Liver (tissue), 9 donors: ENCODE measurements around the gene RAPGEF6. TPM values are rescaled to one million over a fixed set of nuclear protein-coding genes. Genes with fewer than 3 reads are reported as not detected.

Experiments used
- DNase-seq: peaks from one replicate; pipeline ENCODE4 v3.0.0-alpha.2; 2017; ENCODE audit warnings: low spot score
- H3K27ac ChIP-seq, 2 donors: one replicate each; pipeline ENCODE4 v1.7.0; 2013; ENCODE audit warnings: inconsistent platforms in 2 of 2, low read length in 2 of 2, control low read depth in 1 of 2, low read depth in 1 of 2, mild to moderate bottlenecking in 1 of 2
- H3K27me3 ChIP-seq, 4 donors: one replicate each; pipeline versions ENCODE4 v1.6.1 to v1.7.0; 2013; ENCODE audit warnings: low read length in 3 of 4, inconsistent platforms in 1 of 4, mild to moderate bottlenecking in 1 of 4, moderate library complexity in 1 of 4; ENCODE audit not compliant: control insufficient read depth in 4 of 4, insufficient read depth in 4 of 4
- H3K36me3 ChIP-seq, 4 donors: one replicate each; pipeline versions ENCODE4 v1.6.1 to v1.7.0; 2013; ENCODE audit warnings: low read length in 3 of 4, mild to moderate bottlenecking in 3 of 4, low read depth in 1 of 4, moderate library complexity in 1 of 4; ENCODE audit not compliant: control insufficient read depth in 4 of 4, insufficient read depth in 3 of 4
- H3K4me1 ChIP-seq, 4 donors: one replicate each; pipeline versions ENCODE4 v1.6.1 to v1.7.0; 2013; ENCODE audit warnings: low read length in 3 of 4, mild to moderate bottlenecking in 3 of 4, moderate library complexity in 1 of 4; ENCODE audit not compliant: control insufficient read depth in 4 of 4, insufficient read depth in 4 of 4
- H3K4me3 ChIP-seq, 3 donors: one replicate each; pipeline versions ENCODE4 v1.6.1 to v1.7.0; 2013; ENCODE audit warnings: low read length in 3 of 3, control low read depth in 1 of 3, low read depth in 1 of 3, mild to moderate bottlenecking in 1 of 3
- H3K9ac ChIP-seq, 2 donors: one replicate each; pipeline ENCODE4 v1.7.0; 2013; ENCODE audit warnings: low read length in 2 of 2, mild to moderate bottlenecking in 2 of 2, moderate library complexity in 2 of 2, control low read depth in 1 of 2, low read depth in 1 of 2
- H3K9me3 ChIP-seq, 4 donors: one replicate each; pipeline versions ENCODE4 v1.6.1 to v1.7.0; 2013; ENCODE audit warnings: low read length in 3 of 4; ENCODE audit not compliant: control insufficient read depth in 4 of 4
- EGR1 ChIP-seq, 2 donors: IDR thresholded peaks; 2 replicates each; pipeline ENCODE4 v1.6.1; 2016 to 2018; ENCODE audit warnings: antibody characterized with exemption in 2 of 2, low read depth in 2 of 2
- FOXA1 ChIP-seq: IDR thresholded peaks from 2 replicates; pipeline ENCODE4 v1.6.1; 2016; ENCODE audit warnings: antibody characterized with exemption
- FOXA2 ChIP-seq: IDR thresholded peaks from 2 replicates; pipeline ENCODE4 v1.6.1; 2016; ENCODE audit warnings: antibody characterized with exemption
- GABPA ChIP-seq, 2 donors: IDR thresholded peaks in 1 of 2; conservative IDR thresholded peaks in 1 of 2; 2 replicates each; pipeline ENCODE4 v1.6.1; 2016; ENCODE audit warnings: antibody characterized with exemption in 2 of 2, mild to moderate bottlenecking in 1 of 2, moderate library complexity in 1 of 2
- HNF4A ChIP-seq, 2 donors: conservative IDR thresholded peaks; 2 replicates each; pipeline ENCODE4 v1.6.1; 2016; ENCODE audit warnings: antibody characterized with exemption in 2 of 2, mild to moderate bottlenecking in 2 of 2
- HNF4G ChIP-seq: IDR thresholded peaks from 2 replicates; pipeline ENCODE4 v1.6.1; 2016; ENCODE audit warnings: antibody characterized with exemption
- JUND ChIP-seq, 2 donors: IDR thresholded peaks; 2 replicates each; pipeline ENCODE4 v1.6.1; 2016; ENCODE audit warnings: antibody characterized with exemption in 2 of 2
- NR2F2 ChIP-seq: IDR thresholded peaks from 2 replicates; pipeline ENCODE4 v1.6.1; 2016; ENCODE audit warnings: antibody characterized with exemption
- RAD21 ChIP-seq, 2 donors: IDR thresholded peaks; 2 replicates each; pipeline ENCODE4 v1.6.1; 2016; ENCODE audit warnings: antibody characterized with exemption in 2 of 2, mild to moderate bottlenecking in 2 of 2
- RXRA ChIP-seq, 2 donors: IDR thresholded peaks; 2 replicates each; pipeline ENCODE4 v1.6.1; 2017 to 2018; ENCODE audit warnings: antibody characterized with exemption in 2 of 2, mild to moderate bottlenecking in 1 of 2
- SP1 ChIP-seq: IDR thresholded peaks from 2 replicates; pipeline ENCODE4 v1.6.1; 2018; ENCODE audit warnings: antibody characterized with exemption, mild to moderate bottlenecking
- TAF1 ChIP-seq: conservative IDR thresholded peaks from 2 replicates; pipeline ENCODE4 v1.6.1; 2016; ENCODE audit warnings: antibody characterized with exemption, mild to moderate bottlenecking
- YY1 ChIP-seq: IDR thresholded peaks from 2 replicates; pipeline ENCODE4 v1.6.1; 2016; ENCODE audit warnings: antibody characterized with exemption, mild to moderate bottlenecking
- WGBS: extraction: QIAGEN DNeasy Blood & Tissue Kit; methylation state at CpG from one replicate; pipeline ENCODE4 v1.1.7; 2013; 5-methylcytosine and 5-hydroxymethylcytosine counted together
- polyA plus RNA-seq, 2 donors: library from polyadenylated mRNA; stranded (reverse) in 1 of 2; unstranded in 1 of 2; fragments of 200-250 nt in 1 of 2; fragments of >200 nt in 1 of 2; fragmentation: Nextera tagmentation in 1 of 2; extraction: Ambion mirVana in 1 of 2; gene quantifications; one replicate each; pipeline versions ENCODE4 v1.2.1 to v1.2.3, GENCODE V29; 2013 to 2015
- total RNA-seq, 2 donors: library from RNA; depleted of rRNA; stranded (reverse); fragments of >200 nt; gene quantifications; one replicate each; pipeline ENCODE4 v1.2.3, GENCODE V29; 2014
- TF ChIP-seq, protein P1 (sequence below): IDR thresholded peaks from 2 replicates; pipeline ENCODE4 v1.6.1; 2016; ENCODE audit warnings: antibody characterized with exemption
- TF ChIP-seq, protein P2 (sequence below): IDR thresholded peaks from 2 replicates; pipeline ENCODE4 v1.6.1; 2016; ENCODE audit warnings: antibody characterized with exemption
- TF ChIP-seq, protein P3 (sequence below): IDR thresholded peaks from 2 replicates; pipeline ENCODE4 v1.6.1; 2016; ENCODE audit warnings: antibody characterized with exemption
- TF ChIP-seq, protein P4 (sequence below): IDR thresholded peaks from 2 replicates; pipeline ENCODE4 v1.6.1; 2016; ENCODE audit warnings: antibody characterized with exemption, mild to moderate bottlenecking
- TF ChIP-seq, protein P5 (sequence below): fragments of 150-350 bp; IDR thresholded peaks from 2 replicates; pipeline ENCODE4 v1.5.1; 2017; ENCODE audit warnings: improper control_type of control experiment, low read depth, low read length; ENCODE audit not compliant: missing input control
- donor health status: healthy.
- donor health status: healthy.
- donor health status: healthy.
- donor health status: healthy.
- donor health status: healthy.

RAPGEF6 gene
- total and polyA plus RNA-seq, 4 donors, result 1.7 to 16.1 (median 8.6) TPM

DNA sequence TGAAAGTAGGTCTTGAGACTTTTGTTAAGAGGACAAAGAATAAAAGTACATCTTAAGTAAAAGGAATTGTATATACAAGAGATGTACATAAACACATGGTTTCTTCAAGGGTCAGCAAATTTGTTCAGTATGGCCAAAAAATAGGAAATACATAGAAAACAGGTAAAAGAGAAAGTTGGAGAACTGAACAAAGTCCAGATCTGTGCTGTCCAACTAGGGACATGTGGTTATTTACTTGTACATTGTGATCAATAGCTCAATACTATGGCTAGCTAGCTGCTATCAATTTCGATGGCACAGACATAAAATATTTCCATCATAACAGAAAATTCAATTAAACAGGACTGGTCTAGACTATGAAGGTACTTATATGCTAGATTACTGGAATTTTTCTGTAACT is 92.3 kb downstream of the RAPGEF6 start:
- 47% methylated on average over 1 of the region's 1 CpG for WGBS
- Histone ChIP-seq H3K9me3 (no peaks in the 10 kb centered on the region), H3K4me1 (peaks cover 3 to 26% (median 14%) of the 10 kb centered on the region in 4 donors), H3K36me3 (no peaks in the 10 kb centered on the region), H3K4me3 (no peak overlapping the region), H3K27me3 (no peaks in the 10 kb centered on the region), H3K9ac (peak overlapping the region in 1 of 2 donors; percentile 14), H3K27ac (peak overlapping the region; percentile 38 to 57)
- no peak for TF ChIP-seq FOXA1
- peak; percentile 53 for TF ChIP-seq FOXA2
- TF ChIP-seq HNF4G, result peak; percentile 74
- TF ChIP-seq HNF4A (conservative IDR thresholded peaks at IDR 0.05), result peak; percentile 82
- peak; percentile 36 for TF ChIP-seq YY1
- TF ChIP-seq, protein P1, sequence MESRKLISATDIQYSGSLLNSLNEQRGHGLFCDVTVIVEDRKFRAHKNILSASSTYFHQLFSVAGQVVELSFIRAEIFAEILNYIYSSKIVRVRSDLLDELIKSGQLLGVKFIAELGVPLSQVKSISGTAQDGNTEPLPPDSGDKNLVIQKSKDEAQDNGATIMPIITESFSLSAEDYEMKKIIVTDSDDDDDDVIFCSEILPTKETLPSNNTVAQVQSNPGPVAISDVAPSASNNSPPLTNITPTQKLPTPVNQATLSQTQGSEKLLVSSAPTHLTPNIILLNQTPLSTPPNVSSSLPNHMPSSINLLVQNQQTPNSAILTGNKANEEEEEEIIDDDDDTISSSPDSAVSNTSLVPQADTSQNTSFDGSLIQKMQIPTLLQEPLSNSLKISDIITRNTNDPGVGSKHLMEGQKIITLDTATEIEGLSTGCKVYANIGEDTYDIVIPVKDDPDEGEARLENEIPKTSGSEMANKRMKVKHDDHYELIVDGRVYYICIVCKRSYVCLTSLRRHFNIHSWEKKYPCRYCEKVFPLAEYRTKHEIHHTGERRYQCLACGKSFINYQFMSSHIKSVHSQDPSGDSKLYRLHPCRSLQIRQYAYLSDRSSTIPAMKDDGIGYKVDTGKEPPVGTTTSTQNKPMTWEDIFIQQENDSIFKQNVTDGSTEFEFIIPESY, result no peak
- TF ChIP-seq, protein P2, sequence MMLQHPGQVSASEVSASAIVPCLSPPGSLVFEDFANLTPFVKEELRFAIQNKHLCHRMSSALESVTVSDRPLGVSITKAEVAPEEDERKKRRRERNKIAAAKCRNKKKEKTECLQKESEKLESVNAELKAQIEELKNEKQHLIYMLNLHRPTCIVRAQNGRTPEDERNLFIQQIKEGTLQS, result no peak
- peak; percentile 70 for TF ChIP-seq SP1
- TF ChIP-seq NR2F2, result no peak
- TF ChIP-seq EGR1 (IDR thresholded peaks at IDR 0.05; ENCODE audit: low read depth in 2 of 2), result no peak
- TF ChIP-seq RAD21 (IDR thresholded peaks at IDR 0.05), result no peak
- peak; percentile 34 to 51 for TF ChIP-seq RXRA (IDR thresholded peaks at IDR 0.05)
- TF ChIP-seq, protein P3, sequence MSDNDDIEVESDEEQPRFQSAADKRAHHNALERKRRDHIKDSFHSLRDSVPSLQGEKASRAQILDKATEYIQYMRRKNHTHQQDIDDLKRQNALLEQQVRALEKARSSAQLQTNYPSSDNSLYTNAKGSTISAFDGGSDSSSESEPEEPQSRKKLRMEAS, result peak; percentile 52
- TF ChIP-seq JUND (IDR thresholded peaks at IDR 0.05), result no peak
- TF ChIP-seq GABPA (IDR thresholded peaks at IDR 0.05 in 1 of 2, conservative IDR thresholded peaks at IDR 0.05 in 1 of 2), result no peak
- no peak for TF ChIP-seq TAF1
- TF ChIP-seq, protein P4, sequence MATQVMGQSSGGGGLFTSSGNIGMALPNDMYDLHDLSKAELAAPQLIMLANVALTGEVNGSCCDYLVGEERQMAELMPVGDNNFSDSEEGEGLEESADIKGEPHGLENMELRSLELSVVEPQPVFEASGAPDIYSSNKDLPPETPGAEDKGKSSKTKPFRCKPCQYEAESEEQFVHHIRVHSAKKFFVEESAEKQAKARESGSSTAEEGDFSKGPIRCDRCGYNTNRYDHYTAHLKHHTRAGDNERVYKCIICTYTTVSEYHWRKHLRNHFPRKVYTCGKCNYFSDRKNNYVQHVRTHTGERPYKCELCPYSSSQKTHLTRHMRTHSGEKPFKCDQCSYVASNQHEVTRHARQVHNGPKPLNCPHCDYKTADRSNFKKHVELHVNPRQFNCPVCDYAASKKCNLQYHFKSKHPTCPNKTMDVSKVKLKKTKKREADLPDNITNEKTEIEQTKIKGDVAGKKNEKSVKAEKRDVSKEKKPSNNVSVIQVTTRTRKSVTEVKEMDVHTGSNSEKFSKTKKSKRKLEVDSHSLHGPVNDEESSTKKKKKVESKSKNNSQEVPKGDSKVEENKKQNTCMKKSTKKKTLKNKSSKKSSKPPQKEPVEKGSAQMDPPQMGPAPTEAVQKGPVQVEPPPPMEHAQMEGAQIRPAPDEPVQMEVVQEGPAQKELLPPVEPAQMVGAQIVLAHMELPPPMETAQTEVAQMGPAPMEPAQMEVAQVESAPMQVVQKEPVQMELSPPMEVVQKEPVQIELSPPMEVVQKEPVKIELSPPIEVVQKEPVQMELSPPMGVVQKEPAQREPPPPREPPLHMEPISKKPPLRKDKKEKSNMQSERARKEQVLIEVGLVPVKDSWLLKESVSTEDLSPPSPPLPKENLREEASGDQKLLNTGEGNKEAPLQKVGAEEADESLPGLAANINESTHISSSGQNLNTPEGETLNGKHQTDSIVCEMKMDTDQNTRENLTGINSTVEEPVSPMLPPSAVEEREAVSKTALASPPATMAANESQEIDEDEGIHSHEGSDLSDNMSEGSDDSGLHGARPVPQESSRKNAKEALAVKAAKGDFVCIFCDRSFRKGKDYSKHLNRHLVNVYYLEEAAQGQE, result peak; percentile 39
- TF ChIP-seq, protein P5, sequence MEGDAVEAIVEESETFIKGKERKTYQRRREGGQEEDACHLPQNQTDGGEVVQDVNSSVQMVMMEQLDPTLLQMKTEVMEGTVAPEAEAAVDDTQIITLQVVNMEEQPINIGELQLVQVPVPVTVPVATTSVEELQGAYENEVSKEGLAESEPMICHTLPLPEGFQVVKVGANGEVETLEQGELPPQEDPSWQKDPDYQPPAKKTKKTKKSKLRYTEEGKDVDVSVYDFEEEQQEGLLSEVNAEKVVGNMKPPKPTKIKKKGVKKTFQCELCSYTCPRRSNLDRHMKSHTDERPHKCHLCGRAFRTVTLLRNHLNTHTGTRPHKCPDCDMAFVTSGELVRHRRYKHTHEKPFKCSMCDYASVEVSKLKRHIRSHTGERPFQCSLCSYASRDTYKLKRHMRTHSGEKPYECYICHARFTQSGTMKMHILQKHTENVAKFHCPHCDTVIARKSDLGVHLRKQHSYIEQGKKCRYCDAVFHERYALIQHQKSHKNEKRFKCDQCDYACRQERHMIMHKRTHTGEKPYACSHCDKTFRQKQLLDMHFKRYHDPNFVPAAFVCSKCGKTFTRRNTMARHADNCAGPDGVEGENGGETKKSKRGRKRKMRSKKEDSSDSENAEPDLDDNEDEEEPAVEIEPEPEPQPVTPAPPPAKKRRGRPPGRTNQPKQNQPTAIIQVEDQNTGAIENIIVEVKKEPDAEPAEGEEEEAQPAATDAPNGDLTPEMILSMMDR, result no peak
- DNase-seq, result no peak
